Measurements from ENCODE around the gene TUBA4B. TPM values are rescaled to one million over a fixed set of nuclear protein-coding genes. Genes with fewer than 3 reads are reported as not detected.

Gene TUBA4B
- total and polyA plus RNA-seq, 2 of the 4 experiments (the other 2 are of a cell fraction): not detected

- H3K23ac ChIP-seq (ENCODE audit: low read depth, low read length): peak overlapping the region; percentile 88
- peak overlapping the region; percentile 23 for H4K5ac ChIP-seq (ENCODE audit: low read depth, low read length)
- in situ Hi-C loops (cut with MboI; ENCODE audit: low sequenced_read_pairs): loop anchor here (5.0 kb wide), 1 partner anchor 34 kb away; the partner anchor contains the start of gene SLC23A3
- peak overlapping the region; percentile 64 for H2BK5ac ChIP-seq (ENCODE audit: low read depth, low read length, poor library complexity, severe bottlenecking)
- peak overlapping the region; percentile 93 for H3K9ac ChIP-seq (ENCODE audit: low read depth, low read length)
- no peak for TF ChIP-seq MAZ (IDR thresholded peaks at IDR 0.05; ENCODE audit: borderline replicate concordance, low read depth, low read length)
- TF ChIP-seq FOS (IDR thresholded peaks at IDR 0.05; ENCODE audit: low read depth, low read length): no peak
- TF ChIP-seq CEBPB (IDR thresholded peaks at IDR 0.05; ENCODE audit: low read depth, low read length): no peak
- no peak for TF ChIP-seq SMC3 (IDR thresholded peaks at IDR 0.05; ENCODE audit: low read depth, low read length)
- no peak for TF ChIP-seq NFE2L2 (IDR thresholded peaks at IDR 0.05; ENCODE audit: low read depth, low read length)
- TF ChIP-seq RCOR1 (IDR thresholded peaks at IDR 0.05; ENCODE audit: insufficient replicate concordance, low read length): no peak
- TF ChIP-seq ELK1 (IDR thresholded peaks at IDR 0.05; ENCODE audit: borderline replicate concordance, low read depth, low read length): no peak
- no peak for TF ChIP-seq BHLHE40 (IDR thresholded peaks at IDR 0.05; ENCODE audit: low read depth, low read length)
- no peak for TF ChIP-seq POLR2A (IDR thresholded peaks at IDR 0.05; ENCODE audit: low read depth, low read length)
- TF ChIP-seq USF2 (IDR thresholded peaks at IDR 0.05; ENCODE audit: low read depth, low read length): no peak
- no peak for TF ChIP-seq MXI1 (IDR thresholded peaks at IDR 0.05; ENCODE audit: borderline replicate concordance, low read depth, low read length)
- TF ChIP-seq MAFK (IDR thresholded peaks at IDR 0.05; ENCODE audit: low read depth, low read length): no peak
- TF ChIP-seq RFX5 (IDR thresholded peaks at IDR 0.05; ENCODE audit: low read depth, low read length): no peak
- TF ChIP-seq CHD1 (IDR thresholded peaks at IDR 0.05; ENCODE audit: low read depth, low read length): no peak
- no peak for TF ChIP-seq RAD21 (IDR thresholded peaks at IDR 0.05; ENCODE audit: low read length)
- TF ChIP-seq CTCF (conservative IDR thresholded peaks at IDR 0.05; ENCODE audit: low read depth, low read length): no peak
- ChIA-PET CTCF (interaction anchor here (1.0 to 1.1 kb wide), 3 partner anchors 13 to 71 kb away, joined by 3 read pairs; partner anchors contain the start of gene ABCB6), POLR2A (ENCODE audit: unreplicated experiment) (no interaction called here)
- peak overlapping the region; percentile 86 for H3K27ac ChIP-seq (ENCODE audit: insufficient read depth, low read length)
- peak overlapping the region; percentile 81 for H3K4ac ChIP-seq (ENCODE audit: low read depth, low read length)
- dilution Hi-C loops (cut with HindIII; ENCODE audit: low sequenced_read_pairs, unreplicated experiment): no loop called here
- H2BK20ac ChIP-seq (ENCODE audit: low read depth, low read length): no peak overlapping the region
- peaks cover 16% of the 10 kb centered on the region for H3K4me1 ChIP-seq (ENCODE audit: control insufficient read depth, insufficient read depth, low read length)
- H4K20me1 ChIP-seq (ENCODE audit: insufficient read depth, low read length): peaks cover 9% of the 10 kb centered on the region; the same call in 1 of the 2 replicates
- H3K4me3 ChIP-seq (ENCODE audit: insufficient read depth, low read depth, low read length): peak overlapping the region; percentile 51
- H2AK9ac ChIP-seq (replicated peaks; ENCODE audit: low read depth, low read length, poor library complexity): peak overlapping the region; percentile 95
- peak overlapping the region; percentile 52 for H3K56ac ChIP-seq (ENCODE audit: extremely low read depth, insufficient read depth, low read length)
- peak overlapping the region; percentile 59 for H2AK5ac ChIP-seq (ENCODE audit: low read depth, low read length)
- H3K9me3 ChIP-seq (ENCODE audit: control insufficient read depth, insufficient read depth, low read length): no peaks in the 10 kb centered on the region
- peaks cover 22% of the 10 kb centered on the region for H3K36me3 ChIP-seq (ENCODE audit: control insufficient read depth, insufficient read depth, low read length)
- peaks cover 8% of the 10 kb centered on the region; the same call in 1 of the 2 replicates for H3K9me1 ChIP-seq (ENCODE audit: insufficient read depth, low read length)
- H4K8ac ChIP-seq (ENCODE audit: low read depth in 2 of 2, low read length in 2 of 2): peak overlapping the region; percentile 50 to 89
- no peaks in the 10 kb centered on the region for H3K27me3 ChIP-seq (ENCODE audit: control insufficient read depth, insufficient read depth, low read length)
- H3K18ac ChIP-seq (ENCODE audit: low read depth, low read length): peak overlapping the region; percentile 8; the same call in 1 of the 2 replicates
- peak overlapping the region; percentile 96 for H3K14ac ChIP-seq (replicated peaks; ENCODE audit: low read depth, low read length)
- ATAC-seq (ENCODE audit: low read depth) (no peak), DNase-seq (no peak)
- no TSS peak for BruUV-seq (replicated peaks)
- peak overlapping the region; percentile 98 for H2AFZ ChIP-seq (replicated peaks; ENCODE audit: low read length, poor library complexity)
- no peak overlapping the region for H2BK120ac ChIP-seq (ENCODE audit: low read depth, low read length)
- intact Hi-C loops (cut with micrococcal nuclease): loop anchor here (1.0 to 2.0 kb wide), 2 partner anchors 29 to 46 kb away; partner anchors contain the start of genes CNPPD1 and NHEJ1
- H3K79me1 ChIP-seq (ENCODE audit: low read depth in 1 of 2, low read length in 2 of 2): peaks cover 5 to 19% of the 10 kb centered on the region in 2 experiments; a peak in 3 of 4 replicates
- peak overlapping the region; percentile 77; the same call in 1 of the 2 replicates for H4K91ac ChIP-seq (ENCODE audit: insufficient read depth, low read depth, low read length)
- 12% methylated on average over 5 of the region's 7 CpGs; no CpG with 5 or more reads in 1 of the 2 experiments for whole genome bisulfite sequencing, 2 experiments (ENCODE audit: extremely low coverage in 2 of 2, insufficient read length in 1 of 2)
- H3K4me2 ChIP-seq (ENCODE audit: low read depth, low read length): peak overlapping the region; percentile 68
- peak overlapping the region; percentile 8; the same call in 1 of the 3 replicates for H2BK15ac ChIP-seq (ENCODE audit: low read depth, low read length)
Measured at GRCh38 chr2:219205981-219206327, 47.1 kb upstream of the TUBA4B start.
